Osteocyte (in vitro differentiated cells): ENCODE data around the gene LSM11. TPM values are rescaled to one million over a fixed set of nuclear protein-coding genes. Genes with fewer than 3 reads are reported as not detected.

Experiments used
- DNase-seq: peaks from one replicate; pipeline ENCODE4 v3.0.0; 2021; ENCODE audit warnings: mixed read lengths; ENCODE audit not compliant: unreplicated experiment; ENCODE audit errors: extremely low spot score
- H3K27ac Mint-ChIP-seq: one replicate; pipeline ENCODE4 v1.8.0; 2021; ENCODE audit warnings: mild to moderate bottlenecking, mixed read lengths; ENCODE audit not compliant: unreplicated experiment
- H3K27me3 Mint-ChIP-seq: one replicate; pipeline ENCODE4 v1.8.0; 2021; ENCODE audit warnings: mixed read lengths; ENCODE audit not compliant: unreplicated experiment
- H3K36me3 Mint-ChIP-seq: one replicate; pipeline ENCODE4 v1.8.0; 2021; ENCODE audit warnings: mixed read lengths; ENCODE audit not compliant: unreplicated experiment
- H3K4me1 Mint-ChIP-seq: one replicate; pipeline ENCODE4 v1.8.0; 2021; ENCODE audit warnings: mixed read lengths; ENCODE audit not compliant: unreplicated experiment
- H3K4me3 Mint-ChIP-seq: one replicate; pipeline ENCODE4 v1.8.0; 2021; ENCODE audit warnings: mild to moderate bottlenecking, moderate library complexity, mixed read lengths; ENCODE audit not compliant: unreplicated experiment
- H3K9me3 Mint-ChIP-seq: one replicate; pipeline ENCODE4 v1.8.0; 2021; ENCODE audit warnings: mixed read lengths; ENCODE audit not compliant: unreplicated experiment
- total RNA-seq: library from RNA; stranded (reverse); gene quantifications from 2 replicates; pipeline ENCODE4 v1.2.1, GENCODE V29; 2021
- TF ChIP-seq, protein P1 (sequence below): fragments of 200-600 bp; sonication (generic); IDR thresholded peaks from 2 replicates; pipeline ENCODE4 v1.5.0; 2021; ENCODE audit warnings: antibody characterized with exemption, mild to moderate bottlenecking, moderate library complexity

Gene LSM11
- total RNA-seq, 1 donor from 2014 or later: 7.2 TPM

DNA sequence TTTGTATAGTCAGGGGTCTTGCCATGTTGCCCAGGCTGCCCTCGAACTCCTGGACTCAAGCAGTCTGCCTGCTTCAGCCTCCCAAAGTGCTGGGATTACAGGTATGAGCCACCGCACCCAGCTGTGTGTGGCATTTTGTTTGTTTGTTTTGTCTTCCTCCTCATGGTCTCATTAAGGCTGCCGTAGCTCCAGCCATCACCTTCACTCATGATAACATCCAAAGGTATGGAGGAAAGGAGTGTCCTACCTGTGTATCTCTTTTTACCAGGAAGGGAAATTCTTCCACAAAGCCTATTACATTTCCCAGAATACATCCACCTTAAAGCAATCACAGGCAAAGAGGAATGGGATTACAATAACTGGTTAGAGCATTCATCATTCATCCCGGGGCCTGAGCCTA lies 27.2 kb downstream of the LSM11 start:
- Mint-ChIP-seq H3K4me3 (no peak overlapping the region), H3K9me3 (no peaks in the 10 kb centered on the region), H3K27ac (no peak overlapping the region), H3K4me1 (peaks cover 5% of the 10 kb centered on the region), H3K36me3 (no peaks in the 10 kb centered on the region), H3K27me3 (no peaks in the 10 kb centered on the region)
- DNase-seq: no peak
- TF ChIP-seq, protein P1, sequence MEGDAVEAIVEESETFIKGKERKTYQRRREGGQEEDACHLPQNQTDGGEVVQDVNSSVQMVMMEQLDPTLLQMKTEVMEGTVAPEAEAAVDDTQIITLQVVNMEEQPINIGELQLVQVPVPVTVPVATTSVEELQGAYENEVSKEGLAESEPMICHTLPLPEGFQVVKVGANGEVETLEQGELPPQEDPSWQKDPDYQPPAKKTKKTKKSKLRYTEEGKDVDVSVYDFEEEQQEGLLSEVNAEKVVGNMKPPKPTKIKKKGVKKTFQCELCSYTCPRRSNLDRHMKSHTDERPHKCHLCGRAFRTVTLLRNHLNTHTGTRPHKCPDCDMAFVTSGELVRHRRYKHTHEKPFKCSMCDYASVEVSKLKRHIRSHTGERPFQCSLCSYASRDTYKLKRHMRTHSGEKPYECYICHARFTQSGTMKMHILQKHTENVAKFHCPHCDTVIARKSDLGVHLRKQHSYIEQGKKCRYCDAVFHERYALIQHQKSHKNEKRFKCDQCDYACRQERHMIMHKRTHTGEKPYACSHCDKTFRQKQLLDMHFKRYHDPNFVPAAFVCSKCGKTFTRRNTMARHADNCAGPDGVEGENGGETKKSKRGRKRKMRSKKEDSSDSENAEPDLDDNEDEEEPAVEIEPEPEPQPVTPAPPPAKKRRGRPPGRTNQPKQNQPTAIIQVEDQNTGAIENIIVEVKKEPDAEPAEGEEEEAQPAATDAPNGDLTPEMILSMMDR: no peak

- TF ChIP-seq, protein P1: no peak
- H3K27me3 Mint-ChIP-seq: no peaks in the 10 kb centered on the region
- no peaks in the 10 kb centered on the region for H3K9me3 Mint-ChIP-seq
- H3K27ac Mint-ChIP-seq: no peak overlapping the region
- DNase-seq: no peak
- H3K4me3 Mint-ChIP-seq: no peak overlapping the region
- H3K36me3 Mint-ChIP-seq: no peaks in the 10 kb centered on the region
- H3K4me1 Mint-ChIP-seq: peaks cover 5% of the 10 kb centered on the region
Observed at GRCh38 chr5:157772127-157772526, 28.6 kb downstream of the LSM11 start.

DNA sequence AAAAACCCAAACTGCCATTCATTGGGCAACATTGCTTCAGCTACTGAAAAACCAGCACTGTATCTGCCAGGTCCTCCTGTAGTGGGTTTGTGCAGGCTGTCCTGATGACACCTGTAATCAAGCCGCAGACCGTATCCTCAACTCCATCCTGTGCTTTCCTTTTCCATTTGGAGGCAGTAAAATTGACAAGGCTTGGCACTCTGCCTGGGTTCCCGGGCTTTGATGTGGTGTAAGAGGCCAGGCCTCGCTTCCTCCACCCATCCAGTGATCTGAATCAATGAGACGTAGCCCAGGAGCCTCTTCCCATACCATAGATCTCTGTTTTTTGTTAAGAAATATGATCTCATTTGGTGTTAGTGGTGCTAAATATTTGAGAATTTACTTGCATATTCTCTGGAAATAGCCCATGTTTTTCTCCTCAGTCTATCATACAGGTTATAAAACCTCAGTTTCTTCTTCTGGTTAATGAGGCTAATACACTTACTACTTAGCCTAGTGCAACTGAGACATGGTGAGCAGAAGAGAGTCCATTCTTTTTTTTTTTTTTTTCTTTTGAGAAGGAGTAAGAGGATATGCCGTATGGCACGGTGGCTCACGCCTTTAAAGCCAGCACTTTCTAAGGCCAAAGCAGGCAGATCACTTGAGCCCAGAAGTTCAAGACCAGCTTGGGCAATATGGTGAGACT lies 34.8 kb downstream of the LSM11 start:
- Mint-ChIP-seq H3K9me3 (no peaks in the 10 kb centered on the region), H3K4me3 (no peak overlapping the region), H3K36me3 (no peaks in the 10 kb centered on the region), H3K27ac (no peak overlapping the region), H3K4me1 (no peaks in the 10 kb centered on the region), H3K27me3 (no peaks in the 10 kb centered on the region)
- DNase-seq: no peak
- TF ChIP-seq, protein P1: no peak

DNA sequence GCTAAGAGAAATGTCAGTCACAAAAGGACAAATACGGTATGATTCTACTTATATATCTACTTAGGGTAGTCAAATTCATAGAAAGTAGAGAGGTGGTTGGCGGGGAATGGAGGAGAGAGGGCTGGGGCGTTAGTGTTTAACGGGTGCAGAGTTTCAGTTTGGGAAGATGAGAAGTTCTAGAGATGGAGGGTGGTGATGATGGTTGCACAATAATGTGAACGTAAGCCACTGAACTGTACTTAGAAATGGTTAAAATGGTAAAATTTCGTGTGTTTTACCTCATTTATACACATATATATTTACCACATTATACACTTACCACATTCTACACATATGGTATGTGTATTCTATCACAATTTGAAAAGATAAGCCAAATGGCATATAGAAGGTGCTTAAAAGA lies 35.7 kb downstream of the LSM11 start:
- TF ChIP-seq, protein P1: no peak
- no peak overlapping the region for H3K4me3 Mint-ChIP-seq
- no peaks in the 10 kb centered on the region for H3K9me3 Mint-ChIP-seq
- H3K27me3 Mint-ChIP-seq: no peaks in the 10 kb centered on the region
- no peaks in the 10 kb centered on the region for H3K4me1 Mint-ChIP-seq
- H3K27ac Mint-ChIP-seq: no peak overlapping the region
- no peak for DNase-seq
- peaks cover 2% of the 10 kb centered on the region for H3K36me3 Mint-ChIP-seq

GRCh38 chr5:157785801-157786200 lies 42.3 kb downstream of the LSM11 start:
- Mint-ChIP-seq H3K9me3 (no peaks in the 10 kb centered on the region), H3K27me3 (no peaks in the 10 kb centered on the region), H3K27ac (no peak overlapping the region), H3K4me1 (no peaks in the 10 kb centered on the region), H3K36me3 (peaks cover 32% of the 10 kb centered on the region), H3K4me3 (no peak overlapping the region)
- TF ChIP-seq, protein P1: no peak
- no peak for DNase-seq
